ENCODE measurements around the gene TMEM178B. TPM values are rescaled to one million over a fixed set of nuclear protein-coding genes. Genes with fewer than 3 reads are reported as not detected.

TMEM178B gene
- total and polyA plus RNA-seq, 12 donors = 0.24 to 4.9 (median 2.1) TPM

GRCh38 chr7:141416650-141417270, 342.9 kb downstream of the TMEM178B start:
- intact Hi-C loops (cut with DNase I) = no loop called here
- H3K9me3 ChIP-seq (replicated peaks in 1 of 3) = no peaks in the 10 kb centered on the region
- TF ChIP-seq POLR2A (IDR thresholded peaks at IDR 0.05) (no peak), CTCF (IDR thresholded peaks at IDR 0.05) (no peak)
- no peaks in the 10 kb centered on the region for H3K27me3 ChIP-seq
- no peak for DNase-seq
- 56 to 68% (median 66%) methylated on average over 9 of the region's 9 CpGs for WGBS, 4 donors
- H3K27ac ChIP-seq = no peak overlapping the region
- H3K4me1 ChIP-seq (replicated peaks in 1 of 2) = no peaks in the 10 kb centered on the region
- H3K36me3 ChIP-seq (replicated peaks in 1 of 2) = no peaks in the 10 kb centered on the region
- H3K4me3 ChIP-seq = no peak overlapping the region

GRCh38 chr7:141417506-141417905, 343.6 kb downstream of the TMEM178B start:
- no peak overlapping the region for H3K4me3 ChIP-seq
- intact Hi-C loops (cut with DNase I) = no loop called here
- no peaks in the 10 kb centered on the region for H3K4me1 ChIP-seq (replicated peaks in 1 of 2)
- no peaks in the 10 kb centered on the region for H3K9me3 ChIP-seq (replicated peaks in 1 of 3)
- no peak for DNase-seq
- no peak overlapping the region for H3K27ac ChIP-seq
- H3K27me3 ChIP-seq = no peaks in the 10 kb centered on the region
- H3K36me3 ChIP-seq (replicated peaks in 1 of 2) = no peaks in the 10 kb centered on the region
- 89 to 99% (median 91%) methylated on average over 4 of the region's 4 CpGs for WGBS, 4 donors
- TF ChIP-seq CTCF (IDR thresholded peaks at IDR 0.05) (no peak), POLR2A (IDR thresholded peaks at IDR 0.05) (no peak)

DNA sequence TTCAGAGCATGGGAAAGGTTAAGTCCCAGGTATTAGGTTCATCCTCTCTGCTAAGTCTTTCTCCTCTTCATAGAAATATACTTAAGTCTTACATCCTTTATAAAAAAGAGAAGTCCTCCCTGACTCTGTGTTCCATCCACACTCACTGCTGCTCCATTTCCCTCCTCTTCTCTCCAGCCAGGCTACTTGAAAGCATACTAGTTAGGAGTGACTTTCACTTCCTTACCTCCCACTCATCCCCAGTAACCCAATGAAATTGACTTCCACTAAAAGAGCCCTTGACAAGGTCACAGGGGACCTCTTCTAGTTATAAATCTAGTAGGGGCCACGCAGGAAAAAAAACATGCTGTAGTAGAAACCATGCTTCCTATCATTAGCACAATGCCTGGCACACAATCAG, 344.2 kb downstream of the TMEM178B start:
- TF ChIP-seq POLR2A (IDR thresholded peaks at IDR 0.05) (no peak), CTCF (IDR thresholded peaks at IDR 0.05) (no peak)
- H3K4me3 ChIP-seq = no peak overlapping the region
- H3K36me3 ChIP-seq (replicated peaks in 1 of 2) = no peaks in the 10 kb centered on the region
- no peak overlapping the region for H3K27ac ChIP-seq
- intact Hi-C loops (cut with DNase I) = no loop called here
- no peaks in the 10 kb centered on the region for H3K9me3 ChIP-seq (replicated peaks in 1 of 3)
- WGBS, 4 donors = 59 to 80% (median 67%) methylated on average over 1 of the region's 1 CpG
- H3K27me3 ChIP-seq = no peaks in the 10 kb centered on the region
- no peaks in the 10 kb centered on the region for H3K4me1 ChIP-seq (replicated peaks in 1 of 2)
- DNase-seq = no peak

DNA sequence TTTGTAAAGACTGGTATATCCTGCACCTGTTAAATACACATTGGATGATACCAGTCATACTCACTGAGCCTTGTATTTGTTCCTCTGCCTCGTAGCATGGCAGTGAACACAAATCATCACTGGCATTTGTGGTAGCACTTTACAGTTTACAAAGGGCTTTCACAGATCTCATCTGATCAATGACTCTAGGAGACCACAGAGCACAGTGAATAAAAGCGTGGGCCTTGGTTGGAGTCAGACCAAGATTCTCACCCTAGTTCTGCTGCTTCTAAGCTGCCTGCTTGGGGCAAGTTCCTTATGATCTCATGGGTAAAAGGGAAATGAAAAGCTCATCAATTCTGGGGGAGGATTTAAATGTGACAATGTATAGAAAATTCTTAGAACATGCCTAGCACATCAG, 347.4 kb downstream of the TMEM178B start:
- TF ChIP-seq POLR2A (IDR thresholded peaks at IDR 0.05) (no peak), CTCF (IDR thresholded peaks at IDR 0.05) (no peak)
- H3K27ac ChIP-seq = no peak overlapping the region
- DNase-seq = no peak
- no peaks in the 10 kb centered on the region for H3K36me3 ChIP-seq (replicated peaks in 1 of 2)
- no peaks in the 10 kb centered on the region for H3K9me3 ChIP-seq (replicated peaks in 1 of 3)
- H3K27me3 ChIP-seq = no peaks in the 10 kb centered on the region
- H3K4me1 ChIP-seq (replicated peaks in 1 of 2) = no peaks in the 10 kb centered on the region
- no peak overlapping the region for H3K4me3 ChIP-seq
- intact Hi-C loops (cut with DNase I) = no loop called here
- WGBS, 4 donors = 74 to 88% (median 80%) methylated on average over 2 of the region's 2 CpGs
